Kidney (tissue), 14 donors: ENCODE measurements around the gene BTN3A1. TPM values are rescaled to one million over a fixed set of nuclear protein-coding genes. Genes with fewer than 3 reads are reported as not detected.

Source experiments
- DNase-seq, 5 donors: peaks; one replicate each; pipeline ENCODE4 v3.0.0-alpha.2; 2013 to 2020
- FAIRE-seq: peaks from 2 replicates; lab custom pipeline; 2012; peaks lifted over from hg19 to GRCh38; lab: Jason Lieb, UNC
- H3K27ac ChIP-seq, 2 donors: one replicate each; pipeline ENCODE4 v1.7.0; 2013; ENCODE audit warnings: low read depth in 2 of 2, low read length in 2 of 2, inconsistent platforms in 1 of 2
- H3K27me3 ChIP-seq: one replicate; pipeline ENCODE4 v1.7.1; 2013; ENCODE audit warnings: low read length, inconsistent platforms; ENCODE audit not compliant: control insufficient read depth, insufficient read depth
- H3K36me3 ChIP-seq, 3 donors: one replicate each; pipeline versions ENCODE4 v1.7.0 to v1.7.1; 2013; ENCODE audit warnings: low read length in 3 of 3, control low read depth in 1 of 3, inconsistent platforms in 1 of 3; ENCODE audit not compliant: insufficient read depth in 3 of 3, control insufficient read depth in 2 of 3
- H3K4me1 ChIP-seq, 3 donors: one replicate each; pipeline versions ENCODE4 v1.7.0 to v1.7.1; 2013; ENCODE audit warnings: low read length in 3 of 3, inconsistent platforms in 1 of 3, low read depth in 1 of 3; ENCODE audit not compliant: control insufficient read depth in 2 of 3, insufficient read depth in 2 of 3
- H3K4me3 ChIP-seq, 3 donors: one replicate each; pipeline versions ENCODE4 v1.7.0 to v1.8.1; 2013; ENCODE audit warnings: low read length in 3 of 3, control low read depth in 1 of 3, inconsistent platforms in 1 of 3
- H3K9ac ChIP-seq, 3 donors: one replicate each; pipeline versions ENCODE4 v1.7.0 to v1.7.1; 2013; ENCODE audit warnings: low read length in 3 of 3, control low read depth in 1 of 3, inconsistent platforms in 1 of 3
- H3K9me3 ChIP-seq, 3 donors: one replicate each; pipeline versions ENCODE4 v1.7.0 to v1.7.1; 2013; ENCODE audit warnings: low read length in 3 of 3, control low read depth in 1 of 3, inconsistent platforms in 1 of 3; ENCODE audit not compliant: control insufficient read depth in 2 of 3, insufficient read depth in 1 of 3
- CTCF ChIP-seq: IDR thresholded peaks from 3 replicates; pipeline ENCODE4 v1.5.1; 2012; ENCODE audit warnings: mild to moderate bottlenecking, moderate library complexity, borderline replicate concordance; ENCODE audit not compliant: insufficient read depth; ENCODE audit errors: extremely low read depth
- intact Hi-C: fragments of 100-400 bp; cut with DNase I; formaldehyde crosslinking; loops from one replicate; pipeline ENCODE4 v1.11.1; 2022
- polyA plus RNA-seq: library from polyadenylated mRNA; stranded (reverse); fragments of 350-450 nt; fragmentation: Illumina TruSeq; extraction: RNeasy Lipid Tissue Mini Kit (QIAGEN cat#74804); gene quantifications from one replicate; pipeline ENCODE4 v1.2.3, GENCODE V29; 2014; ENCODE audit warnings: low read depth, low replicate concordance; ENCODE audit not compliant: insufficient read depth
- total RNA-seq: library from RNA; stranded (reverse); fragmentation: NEBNext Ultra II Directional; extraction: Animal tissue kit (Norgen Biotek cat#: 25700); gene quantifications from one replicate; pipeline ENCODE4 v1.2.1, GENCODE V29; 2021
- donor health status: control.
- donor health status: control.
- donor health status: control.
- donor health status: control.
- donor health status: control.
- donor health status: DM: yes; HTN: yes; CAD: no.
- donor health status: Normal renal cell carcinoma (clear cell type).

BTN3A1 gene
- total and polyA plus RNA-seq, 2 donors from 2014 or later = 13.8 to 23.1 TPM

DNA sequence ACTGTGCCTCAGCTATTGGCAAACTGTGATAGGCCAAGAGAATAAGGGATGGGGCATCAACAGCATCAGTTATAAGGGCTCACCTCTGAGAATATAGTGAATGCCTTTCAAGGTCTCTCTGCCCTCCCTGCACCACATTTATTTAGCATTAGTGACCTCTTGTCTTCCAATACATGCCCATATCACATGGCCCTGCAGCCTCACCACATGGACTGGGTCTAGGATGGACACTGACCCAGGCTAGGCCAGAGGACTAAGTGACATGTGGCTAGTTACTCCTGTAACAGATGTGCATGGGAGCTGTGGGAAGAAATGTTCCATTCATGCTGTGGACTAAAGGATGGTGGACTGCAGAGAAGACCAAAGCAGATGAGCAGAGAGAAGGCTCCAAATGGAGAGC lies 22.3 kb upstream of the BTN3A1 start:
- intact Hi-C loops = no loop called here
- no peak for DNase-seq

GRCh38 chr6:26380256-26380655 lies 21.8 kb upstream of the BTN3A1 start:
- no peak for DNase-seq
- no peak for FAIRE-seq
- Histone ChIP-seq H3K9ac (no peak overlapping the region), H3K4me3 (no peak overlapping the region), H3K27me3 (no peaks in the 10 kb centered on the region), H3K4me1 (peaks cover 0 to 8% (median 0%) of the 10 kb centered on the region in 3 donors), H3K9me3 (no peaks in the 10 kb centered on the region), H3K27ac (no peak overlapping the region), H3K36me3 (no peaks in the 10 kb centered on the region)
- intact Hi-C loops = no loop called here
- TF ChIP-seq CTCF = no peak

More for the DNA sequence above, 22.3 kb upstream of the BTN3A1 start:
- Histone ChIP-seq H3K4me1 (peaks cover 0 to 5% (median 0%) of the 10 kb centered on the region in 3 donors), H3K36me3 (peaks cover 0 to 2% (median 0%) of the 10 kb centered on the region in 3 donors), H3K9me3 (no peaks in the 10 kb centered on the region), H3K9ac (no peak overlapping the region), H3K27me3 (no peaks in the 10 kb centered on the region), H3K4me3 (no peak overlapping the region), H3K27ac (no peak overlapping the region)
- TF ChIP-seq CTCF = no peak
- FAIRE-seq = no peak

DNA sequence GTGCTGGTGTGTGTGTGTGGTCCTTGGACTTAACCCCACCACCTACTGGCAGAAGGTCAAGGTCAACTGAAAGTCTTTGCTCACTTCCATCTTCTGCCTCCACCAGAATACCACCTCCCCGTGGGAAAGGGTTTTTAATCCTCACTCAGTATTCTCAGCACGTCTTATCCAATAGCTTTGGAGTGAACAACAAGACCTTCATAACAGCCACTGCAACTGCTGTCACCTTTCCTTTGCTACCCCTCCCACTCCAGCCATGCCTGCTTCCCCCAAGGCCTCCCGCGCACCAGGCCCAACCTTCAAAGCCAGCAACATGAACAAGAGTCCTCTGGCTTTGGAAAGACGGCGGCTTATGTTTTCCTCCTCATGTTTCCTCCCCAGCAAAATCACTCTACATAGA lies 20.0 kb upstream of the BTN3A1 start:
- TF ChIP-seq CTCF = no peak

More for the DNA sequence above, 20.0 kb upstream of the BTN3A1 start:
- Histone ChIP-seq H3K9me3 (no peaks in the 10 kb centered on the region), H3K9ac (no peak overlapping the region), H3K27ac (no peak overlapping the region), H3K4me3 (no peak overlapping the region), H3K36me3 (no peaks in the 10 kb centered on the region), H3K27me3 (no peaks in the 10 kb centered on the region), H3K4me1 (peaks cover 0 to 8% (median 0%) of the 10 kb centered on the region in 3 donors)
- FAIRE-seq (no peak), DNase-seq (no peak)
- intact Hi-C loops = no loop called here
